ENCODE data around the gene NUP210L. TPM values are rescaled to one million over a fixed set of nuclear protein-coding genes. Genes with fewer than 3 reads are reported as not detected.

Gene NUP210L
- total RNA-seq, 3 donors from 2014 or later: 0.06 TPM; not detected in 2

DNA sequence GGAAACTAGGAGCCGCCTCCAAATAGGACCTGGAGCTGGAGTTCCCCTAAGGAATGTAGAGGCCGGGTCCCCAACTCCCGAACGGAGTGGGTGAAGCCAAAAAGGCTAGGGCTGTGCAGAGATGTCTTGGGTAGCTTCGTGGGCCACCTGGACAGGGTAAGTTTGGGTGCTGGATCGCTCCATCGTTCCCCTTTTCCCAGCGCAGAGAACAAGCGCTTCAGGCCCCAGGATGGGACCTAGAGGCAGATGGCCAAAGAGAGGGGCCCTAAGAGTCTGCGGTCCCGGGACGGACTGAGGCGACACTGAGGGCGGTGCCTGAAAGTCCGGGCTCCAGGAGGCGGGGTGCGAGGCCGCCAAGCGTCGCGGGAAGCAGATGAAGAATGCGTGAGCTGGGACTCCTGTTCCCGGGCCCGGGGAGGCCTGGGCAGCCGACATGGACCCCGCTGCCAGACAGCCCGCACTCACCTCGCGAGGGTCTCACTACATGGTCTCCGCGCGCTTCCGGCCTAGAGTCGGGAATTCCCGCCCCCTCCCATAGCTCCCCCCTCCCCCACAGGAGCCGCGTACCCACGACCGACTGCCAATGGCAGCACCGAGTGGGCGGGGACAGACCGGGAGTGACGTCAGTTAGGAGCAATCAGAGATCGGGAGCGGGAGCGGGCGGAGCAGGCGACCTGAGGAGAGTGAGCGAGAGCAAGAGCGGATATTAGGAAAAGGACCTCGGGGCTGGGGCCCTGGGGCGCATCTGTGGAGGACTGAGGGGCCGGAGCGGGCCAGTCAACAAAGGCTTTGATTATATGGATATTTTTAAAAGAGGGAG, 191.6 kb downstream of the NUP210L start, which contains the start of gene SLC39A1:
Gene SLC39A1, minus strand, starts transcription at position 508 of the 820 bp plus-strand sequence. CDS start 822 bp downstream, outside the sequence.
- peak within 1 kb of the TSS; percentile 66 for H3K4me3 ChIP-seq
- ATAC-seq: peak; percentile 80
- H3K36me3 ChIP-seq (ENCODE audit: low read depth): no peaks in the 10 kb centered on the region
- H3K4me1 ChIP-seq (ENCODE audit: low read depth): peaks cover 42% of the 10 kb centered on the region
- peak; percentile 99 to 100 (median 100) for DNase-seq
- intact Hi-C loops (cut with DNase I, micrococcal nuclease): no loop called here
- no peaks in the 10 kb centered on the region for H3K9me3 ChIP-seq
- TF ChIP-seq, protein P1, sequence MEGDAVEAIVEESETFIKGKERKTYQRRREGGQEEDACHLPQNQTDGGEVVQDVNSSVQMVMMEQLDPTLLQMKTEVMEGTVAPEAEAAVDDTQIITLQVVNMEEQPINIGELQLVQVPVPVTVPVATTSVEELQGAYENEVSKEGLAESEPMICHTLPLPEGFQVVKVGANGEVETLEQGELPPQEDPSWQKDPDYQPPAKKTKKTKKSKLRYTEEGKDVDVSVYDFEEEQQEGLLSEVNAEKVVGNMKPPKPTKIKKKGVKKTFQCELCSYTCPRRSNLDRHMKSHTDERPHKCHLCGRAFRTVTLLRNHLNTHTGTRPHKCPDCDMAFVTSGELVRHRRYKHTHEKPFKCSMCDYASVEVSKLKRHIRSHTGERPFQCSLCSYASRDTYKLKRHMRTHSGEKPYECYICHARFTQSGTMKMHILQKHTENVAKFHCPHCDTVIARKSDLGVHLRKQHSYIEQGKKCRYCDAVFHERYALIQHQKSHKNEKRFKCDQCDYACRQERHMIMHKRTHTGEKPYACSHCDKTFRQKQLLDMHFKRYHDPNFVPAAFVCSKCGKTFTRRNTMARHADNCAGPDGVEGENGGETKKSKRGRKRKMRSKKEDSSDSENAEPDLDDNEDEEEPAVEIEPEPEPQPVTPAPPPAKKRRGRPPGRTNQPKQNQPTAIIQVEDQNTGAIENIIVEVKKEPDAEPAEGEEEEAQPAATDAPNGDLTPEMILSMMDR (IDR thresholded peaks at IDR 0.05): no peak

- peak overlapping the region; percentile 66 for H3K4me3 ChIP-seq
- no peaks in the 10 kb centered on the region for H3K36me3 ChIP-seq (ENCODE audit: low read depth)
- peaks cover 45% of the 10 kb centered on the region for H3K4me1 ChIP-seq (ENCODE audit: low read depth)
- TF ChIP-seq, protein P1 (IDR thresholded peaks at IDR 0.05): no peak
- intact Hi-C loops (cut with DNase I, micrococcal nuclease): no loop called here
- ATAC-seq (peak; percentile 4), DNase-seq (peak in 1 of 3 donors; percentile 53)
- no peaks in the 10 kb centered on the region for H3K9me3 ChIP-seq
Observed at GRCh38 chr1:153962088-153963029, 192.5 kb downstream of the NUP210L start.

DNA sequence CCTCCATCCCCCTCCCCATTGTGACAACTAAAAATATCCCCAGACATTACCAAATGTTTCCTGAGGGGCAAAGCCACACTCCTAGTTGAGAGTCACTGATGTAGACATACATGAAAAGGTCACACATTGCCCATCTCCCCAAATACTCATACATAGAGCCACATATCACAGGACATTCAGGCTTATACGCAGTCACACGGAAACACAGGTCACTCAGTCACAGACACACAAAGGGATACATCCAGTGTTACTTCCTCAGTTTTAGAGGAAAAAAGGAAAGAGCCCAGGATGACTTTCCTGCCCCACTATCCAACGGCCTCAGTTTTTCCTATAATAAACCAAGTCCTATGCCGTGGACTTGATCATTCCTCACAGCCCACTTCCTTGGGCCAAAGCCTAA, 193.5 kb downstream of the NUP210L start:
- no peak overlapping the region for H3K4me3 ChIP-seq
- ATAC-seq (no peak), DNase-seq (no peak)
- intact Hi-C loops (cut with DNase I, micrococcal nuclease): no loop called here
- TF ChIP-seq, protein P1 (IDR thresholded peaks at IDR 0.05): no peak
- no peaks in the 10 kb centered on the region for H3K36me3 ChIP-seq (ENCODE audit: low read depth)
- H3K9me3 ChIP-seq: no peaks in the 10 kb centered on the region
- H3K4me1 ChIP-seq (ENCODE audit: low read depth): peaks cover 52% of the 10 kb centered on the region

- H3K4me3 ChIP-seq: no peak overlapping the region
- no peaks in the 10 kb centered on the region for H3K36me3 ChIP-seq (ENCODE audit: low read depth)
- intact Hi-C loops (cut with DNase I, micrococcal nuclease): no loop called here
- H3K4me1 ChIP-seq (ENCODE audit: low read depth): peaks cover 50% of the 10 kb centered on the region
- peak in 1 of 3 donors; percentile 44 for DNase-seq
- TF ChIP-seq, protein P1 (IDR thresholded peaks at IDR 0.05): no peak
- H3K9me3 ChIP-seq: no peaks in the 10 kb centered on the region
- ATAC-seq: no peak
Observed at GRCh38 chr1:153960206-153960605, 194.7 kb downstream of the NUP210L start.

DNA sequence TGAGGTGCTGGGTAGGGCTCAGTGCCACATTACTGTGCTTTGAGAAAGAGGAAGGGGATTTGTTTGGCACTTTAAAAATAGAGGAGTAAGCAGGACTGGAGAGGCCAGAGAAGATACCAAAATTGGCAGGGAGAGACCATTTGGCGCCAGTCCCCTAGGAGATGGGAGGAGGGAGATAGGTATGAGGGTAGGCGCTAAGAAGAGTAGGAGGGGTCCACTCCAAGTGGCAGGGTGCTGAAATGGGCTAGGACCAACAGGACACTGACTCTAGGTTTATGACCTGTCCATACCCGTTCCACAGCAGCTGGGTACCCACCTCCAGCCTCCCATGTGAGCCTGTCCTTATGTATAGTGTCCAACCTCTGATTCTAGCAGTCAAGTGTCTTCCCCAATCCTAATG, 195.4 kb downstream of the NUP210L start:
- intact Hi-C loops (cut with DNase I, micrococcal nuclease): no loop called here

More for the DNA sequence above, 195.4 kb downstream of the NUP210L start:
- no peak for ATAC-seq
- no peak for DNase-seq
- TF ChIP-seq, protein P1 (IDR thresholded peaks at IDR 0.05): no peak
- no peaks in the 10 kb centered on the region for H3K36me3 ChIP-seq (ENCODE audit: low read depth)
- H3K4me3 ChIP-seq: no peak overlapping the region
- peaks cover 44% of the 10 kb centered on the region for H3K4me1 ChIP-seq (ENCODE audit: low read depth)
- H3K9me3 ChIP-seq: no peaks in the 10 kb centered on the region
